BE2C (cell line): ENCODE data around the gene CHI3L1.

Experiments used
- DNase-seq: peaks from one replicate; pipeline ENCODE4 v3.0.0-alpha.2; 2020
- H3K27me3 ChIP-seq: fragments of 250-450 bp; sonication (Bioruptor Pico); 2 replicates; pipeline ENCODE4 v1.5.1; 2020; ENCODE audit warnings: mild to moderate bottlenecking
- H3K36me3 ChIP-seq: fragments of 250-450 bp; sonication (Bioruptor Pico); 2 replicates; pipeline ENCODE4 v1.5.1; 2020; ENCODE audit warnings: mild to moderate bottlenecking
- H3K4me1 ChIP-seq: fragments of 250-450 bp; sonication (Bioruptor Pico); 2 replicates; pipeline ENCODE4 v1.5.1; 2020
- H3K4me3 ChIP-seq: 2 replicates; pipeline ENCODE4 v1.5.1; 2011; ENCODE audit warnings: low read depth, low read length
- H3K9me3 ChIP-seq: fragments of 250-450 bp; sonication (Bioruptor Pico); 2 replicates; pipeline ENCODE4 v1.5.1; 2020
- TF ChIP-seq, protein P1 (sequence below): IDR thresholded peaks from 2 replicates; pipeline ENCODE4 v1.5.1; 2012; ENCODE audit warnings: mild to moderate bottlenecking, low read depth, low read length

Gene CHI3L1

DNA sequence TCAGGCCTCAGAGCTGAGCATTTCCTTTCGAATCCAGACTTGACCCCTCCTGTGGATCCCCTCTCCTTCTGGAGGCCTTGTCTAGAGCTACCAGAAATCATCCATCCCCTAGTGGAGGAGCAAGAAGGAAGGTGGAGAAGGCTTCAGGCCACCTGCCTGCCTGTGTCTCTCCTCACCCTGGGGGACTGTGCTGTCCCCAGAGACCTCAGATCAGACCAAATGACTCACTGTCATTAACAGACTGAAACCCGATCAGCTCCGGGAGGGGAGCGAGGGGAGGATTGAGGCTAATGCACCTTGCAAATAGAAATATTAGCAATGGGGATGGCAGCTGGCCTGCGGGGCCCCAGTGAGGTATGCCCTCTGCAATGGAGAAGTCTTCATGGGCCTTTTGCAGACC, 12.9 kb downstream of the CHI3L1 start:
- peaks cover 8% of the 10 kb centered on the region for H3K4me1 ChIP-seq
- TF ChIP-seq, protein P1, sequence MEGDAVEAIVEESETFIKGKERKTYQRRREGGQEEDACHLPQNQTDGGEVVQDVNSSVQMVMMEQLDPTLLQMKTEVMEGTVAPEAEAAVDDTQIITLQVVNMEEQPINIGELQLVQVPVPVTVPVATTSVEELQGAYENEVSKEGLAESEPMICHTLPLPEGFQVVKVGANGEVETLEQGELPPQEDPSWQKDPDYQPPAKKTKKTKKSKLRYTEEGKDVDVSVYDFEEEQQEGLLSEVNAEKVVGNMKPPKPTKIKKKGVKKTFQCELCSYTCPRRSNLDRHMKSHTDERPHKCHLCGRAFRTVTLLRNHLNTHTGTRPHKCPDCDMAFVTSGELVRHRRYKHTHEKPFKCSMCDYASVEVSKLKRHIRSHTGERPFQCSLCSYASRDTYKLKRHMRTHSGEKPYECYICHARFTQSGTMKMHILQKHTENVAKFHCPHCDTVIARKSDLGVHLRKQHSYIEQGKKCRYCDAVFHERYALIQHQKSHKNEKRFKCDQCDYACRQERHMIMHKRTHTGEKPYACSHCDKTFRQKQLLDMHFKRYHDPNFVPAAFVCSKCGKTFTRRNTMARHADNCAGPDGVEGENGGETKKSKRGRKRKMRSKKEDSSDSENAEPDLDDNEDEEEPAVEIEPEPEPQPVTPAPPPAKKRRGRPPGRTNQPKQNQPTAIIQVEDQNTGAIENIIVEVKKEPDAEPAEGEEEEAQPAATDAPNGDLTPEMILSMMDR = no peak
- peak; percentile 62 for DNase-seq

DNA sequence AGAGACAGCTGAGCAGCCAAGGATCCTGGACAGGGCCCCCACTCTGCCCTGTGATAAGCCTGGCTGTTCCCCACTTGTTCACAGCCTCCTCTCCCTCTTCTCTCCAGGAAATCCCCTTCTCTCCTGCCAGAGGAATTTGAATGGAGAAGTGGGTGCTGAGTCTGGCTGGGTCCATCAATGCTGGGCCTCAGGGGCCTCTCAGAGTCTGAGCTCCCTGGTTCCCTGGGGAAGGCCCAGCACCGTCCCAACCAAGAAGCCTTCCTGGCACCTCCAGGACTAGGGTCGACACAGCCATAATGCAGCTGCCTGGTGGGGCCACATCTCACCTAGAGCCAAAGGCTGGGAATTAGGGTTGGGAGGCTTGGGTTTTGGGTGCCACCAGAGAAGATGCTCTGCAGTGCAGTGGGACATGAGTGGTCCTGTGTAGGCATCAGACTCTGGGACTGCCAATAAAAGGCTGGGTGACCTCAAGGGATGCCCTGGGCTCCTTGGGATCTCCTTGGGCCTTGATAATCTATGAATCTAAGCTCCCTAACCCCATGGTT, 13.4 kb downstream of the CHI3L1 start:
- peaks cover 8% of the 10 kb centered on the region; the same call in 1 of the 2 replicates for H3K4me1 ChIP-seq
- no peaks in the 10 kb centered on the region for H3K27me3 ChIP-seq
- H3K9me3 ChIP-seq = no peaks in the 10 kb centered on the region
- H3K4me3 ChIP-seq = no peak overlapping the region
- DNase-seq = no peak
- H3K36me3 ChIP-seq = no peaks in the 10 kb centered on the region
- TF ChIP-seq, protein P1 = no peak

More for the DNA sequence above, 12.9 kb downstream of the CHI3L1 start:
- no peaks in the 10 kb centered on the region for H3K9me3 ChIP-seq
- H3K27me3 ChIP-seq = no peaks in the 10 kb centered on the region
- no peaks in the 10 kb centered on the region for H3K36me3 ChIP-seq
- no peak overlapping the region for H3K4me3 ChIP-seq

DNA sequence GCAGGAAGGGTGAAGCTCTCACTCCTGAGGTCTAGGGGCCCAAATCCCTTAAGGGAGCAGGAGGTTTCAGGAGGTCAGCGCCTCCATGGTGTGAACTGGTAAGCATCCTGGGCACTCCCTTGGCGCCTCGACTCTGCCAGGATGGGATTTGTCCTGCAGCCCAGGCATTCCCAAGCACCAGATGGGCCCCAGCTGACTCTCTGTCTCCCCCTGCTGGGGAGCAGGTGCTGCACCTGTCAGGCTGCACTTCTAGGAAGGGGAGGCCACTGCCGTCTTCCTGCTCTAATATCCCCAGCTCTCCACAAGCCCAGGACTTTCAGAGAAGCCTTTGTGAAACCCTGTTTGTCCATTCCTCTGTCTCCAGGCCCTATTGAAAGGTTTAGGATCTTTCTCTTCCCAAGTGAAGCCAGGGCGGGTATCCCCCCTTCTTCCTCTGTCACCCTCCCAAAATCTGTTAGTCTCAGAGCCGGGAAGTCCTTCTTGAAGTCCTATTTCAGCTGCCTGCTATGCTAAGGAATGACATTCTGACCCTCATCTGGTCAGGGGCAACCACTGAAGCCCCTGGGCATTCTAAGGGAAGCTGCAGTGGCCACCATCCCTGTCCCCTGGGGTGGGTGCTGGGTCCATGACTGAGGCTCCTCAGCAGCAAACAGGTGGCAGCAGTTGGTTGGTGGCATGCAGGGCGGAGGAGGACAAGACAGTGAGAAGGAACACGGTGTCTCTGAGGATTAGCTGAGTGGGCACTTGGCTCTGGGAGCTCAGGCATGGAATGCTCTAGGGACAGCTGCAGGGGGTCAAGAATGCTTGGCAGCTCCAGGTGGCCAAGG, 14.1 kb downstream of the CHI3L1 start:
- TF ChIP-seq, protein P1 = peak; percentile 85
- peak; percentile 84 for DNase-seq
- peaks cover 1% of the 10 kb centered on the region; the same call in 1 of the 2 replicates for H3K4me1 ChIP-seq

GRCh38 chr1:203171341-203172183, 14.9 kb downstream of the CHI3L1 start:
- Histone ChIP-seq H3K36me3 (no peaks in the 10 kb centered on the region), H3K4me3 (no peak overlapping the region), H3K9me3 (no peaks in the 10 kb centered on the region), H3K4me1 (no peaks in the 10 kb centered on the region; the same call in 1 of the 2 replicates), H3K27me3 (no peaks in the 10 kb centered on the region)
- no peak for DNase-seq
- TF ChIP-seq, protein P1 = no peak

More for the DNA sequence above, 14.1 kb downstream of the CHI3L1 start:
- Histone ChIP-seq H3K4me3 (no peak overlapping the region), H3K27me3 (no peaks in the 10 kb centered on the region), H3K9me3 (no peaks in the 10 kb centered on the region), H3K36me3 (no peaks in the 10 kb centered on the region)

- Histone ChIP-seq H3K27me3 (no peaks in the 10 kb centered on the region), H3K9me3 (no peaks in the 10 kb centered on the region), H3K4me1 (no peaks in the 10 kb centered on the region; the same call in 1 of the 2 replicates), H3K4me3 (no peak overlapping the region), H3K36me3 (no peaks in the 10 kb centered on the region)
- TF ChIP-seq, protein P1 = no peak
- no peak for DNase-seq
Observed at GRCh38 chr1:203170625-203171330, 15.7 kb downstream of the CHI3L1 start.
